UCSD-AML1 (cell line): ENCODE measurements around the gene PCCA.
"Not testable (repeated sequence)": the region's sequence is repeated elsewhere in the genome, so short reads cannot be mapped to it uniquely, and the experiment has no call there.

Source experiments
- DNase-seq: peaks from one replicate; lab custom pipeline; 2025; ENCODE audit not compliant: unreplicated experiment; lab: John Stamatoyannopoulos, UW

Gene PCCA

DNA sequence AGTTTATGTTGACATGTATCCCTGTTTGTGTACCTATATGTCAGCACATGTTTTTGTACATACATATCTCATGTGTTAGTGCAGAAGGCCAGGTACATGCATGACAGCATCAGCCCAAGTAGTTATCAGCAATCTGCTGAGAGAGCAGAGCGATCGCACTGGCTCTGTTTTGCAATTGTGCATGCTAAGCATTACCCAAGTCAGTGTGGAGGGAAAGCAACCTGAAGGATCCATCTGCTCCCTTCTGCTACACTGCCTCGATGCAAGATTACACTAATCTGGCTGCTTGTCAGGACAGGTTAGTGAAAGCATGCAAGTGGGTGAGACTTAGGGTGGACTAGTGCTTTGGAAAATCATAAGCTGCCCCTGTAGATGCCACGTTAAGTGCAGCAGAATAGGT, 211.8 kb downstream of the PCCA start:
- DNase-seq, result no peak

DNA sequence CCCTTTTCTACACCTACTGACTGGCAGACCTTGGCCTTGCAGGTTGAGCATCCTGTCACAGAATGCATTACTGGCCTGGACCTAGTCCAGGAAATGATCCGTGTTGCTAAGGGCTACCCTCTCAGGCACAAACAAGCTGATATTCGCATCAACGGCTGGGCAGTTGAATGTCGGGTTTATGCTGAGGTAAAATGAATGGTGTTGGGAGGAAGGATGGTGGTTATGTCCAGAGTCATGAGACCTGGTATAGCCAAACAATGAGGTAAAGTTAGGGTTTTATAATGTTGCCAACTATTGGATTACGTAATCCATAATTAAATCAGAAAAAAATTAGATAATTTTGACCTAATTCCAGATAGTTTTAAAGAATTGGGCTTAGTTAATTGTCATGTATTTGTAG, 212.5 kb downstream of the PCCA start:
- no peak for DNase-seq

DNA sequence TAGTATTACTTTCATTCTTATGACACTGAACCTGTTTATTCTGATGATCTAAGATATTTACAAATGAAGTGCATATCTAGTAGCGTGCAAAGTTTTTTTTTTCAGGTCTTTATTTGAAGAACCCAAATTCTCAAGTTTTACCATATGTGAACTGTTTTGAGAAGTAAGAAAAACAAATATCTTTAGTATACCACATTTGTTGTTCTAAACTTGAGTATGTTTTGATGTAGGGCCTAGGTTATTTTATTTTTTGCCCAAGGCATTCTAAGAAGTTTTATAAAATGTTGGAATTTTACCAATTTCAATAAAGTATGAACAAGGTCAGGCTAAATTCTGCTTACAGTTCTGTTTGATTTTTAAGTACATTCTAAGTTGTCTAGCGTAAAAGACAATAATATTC, 213.5 kb downstream of the PCCA start:
- DNase-seq, result no peak

DNA sequence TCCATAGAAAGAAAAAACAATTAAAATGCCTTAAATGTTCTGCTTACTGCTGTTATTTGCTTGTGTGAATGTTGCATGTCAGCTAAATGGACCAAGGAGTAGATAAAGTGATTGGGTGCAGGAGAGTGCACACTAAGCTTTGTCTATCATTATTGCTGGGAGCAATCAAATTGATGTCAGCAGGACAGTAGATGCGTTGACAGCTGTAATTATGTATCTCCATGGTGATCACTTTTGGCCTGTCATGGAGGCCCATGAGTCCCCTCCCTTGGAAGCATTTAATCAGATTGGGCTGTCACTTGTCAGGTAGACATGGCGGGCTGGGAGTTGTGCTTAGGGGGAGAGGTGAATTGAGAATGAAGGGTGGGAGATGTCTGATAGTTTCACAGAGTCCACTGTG, 215.3 kb downstream of the PCCA start:
- DNase-seq, result no peak

DNA sequence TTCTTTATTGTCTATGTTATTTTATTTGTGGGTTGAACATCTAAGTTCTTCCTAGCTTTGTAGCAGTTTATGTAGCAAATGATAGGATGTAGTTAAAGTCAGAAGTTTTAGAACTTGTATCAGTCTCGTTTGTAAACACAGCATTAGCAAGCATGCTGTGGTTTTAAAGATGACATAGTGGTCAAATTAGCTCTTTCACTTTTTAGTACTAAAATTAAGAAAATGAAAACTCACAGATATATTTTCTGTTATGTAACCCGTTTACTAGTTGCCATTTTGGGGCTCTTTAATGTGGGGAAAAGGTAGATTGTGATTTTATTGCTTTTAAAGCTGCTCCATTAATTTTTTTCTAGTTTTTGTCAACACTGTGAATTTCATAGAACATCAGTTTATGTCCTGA, 216.5 kb downstream of the PCCA start:
- no peak for DNase-seq

DNA sequence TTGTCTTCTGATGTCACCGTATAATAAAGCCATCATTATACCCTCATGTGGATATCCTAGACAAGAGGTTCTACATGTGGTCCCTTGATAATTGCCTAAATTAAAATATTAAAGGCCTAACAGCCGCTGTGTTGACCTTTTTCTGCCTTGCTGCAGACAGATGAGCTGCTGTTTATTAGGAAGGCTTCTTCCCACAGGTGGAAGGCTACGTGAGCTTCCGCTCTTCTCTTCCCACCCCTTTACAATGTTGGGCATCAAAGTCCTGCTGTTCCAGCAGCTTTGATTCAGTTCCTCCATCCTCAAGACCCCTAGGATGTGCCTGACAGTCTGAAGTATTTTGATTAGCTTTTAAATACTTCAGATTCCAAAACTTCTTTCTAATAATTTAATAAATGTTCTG, 217.1 kb downstream of the PCCA start:
- no peak for DNase-seq

DNA sequence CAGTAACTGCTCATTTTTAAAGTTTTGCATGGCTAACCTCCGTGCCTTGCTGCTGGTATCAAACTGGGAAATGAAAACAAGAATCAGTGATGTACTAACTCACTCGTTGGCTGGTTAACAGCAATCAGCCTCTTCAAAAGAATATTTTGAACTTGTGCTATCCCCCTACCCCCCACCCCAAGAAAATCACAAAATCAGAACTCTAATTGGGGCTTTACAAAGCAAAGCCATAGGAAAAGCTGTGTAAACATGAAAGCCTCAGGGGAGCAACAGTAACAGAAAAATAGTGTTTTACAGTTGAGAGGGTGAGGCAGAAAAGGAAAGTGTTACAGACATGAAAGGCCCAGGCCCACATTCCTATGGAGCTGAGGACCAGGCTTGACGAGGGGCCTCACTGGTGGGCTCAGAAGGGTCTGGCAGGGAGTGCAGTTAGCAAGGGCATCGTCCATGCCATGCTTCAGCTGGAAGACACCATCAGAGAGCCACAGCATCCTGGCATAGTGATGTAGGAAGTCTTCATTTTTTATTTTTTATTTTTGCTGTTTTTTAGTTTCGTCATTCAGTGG, 217.6 kb downstream of the PCCA start:
- no peak for DNase-seq

DNA sequence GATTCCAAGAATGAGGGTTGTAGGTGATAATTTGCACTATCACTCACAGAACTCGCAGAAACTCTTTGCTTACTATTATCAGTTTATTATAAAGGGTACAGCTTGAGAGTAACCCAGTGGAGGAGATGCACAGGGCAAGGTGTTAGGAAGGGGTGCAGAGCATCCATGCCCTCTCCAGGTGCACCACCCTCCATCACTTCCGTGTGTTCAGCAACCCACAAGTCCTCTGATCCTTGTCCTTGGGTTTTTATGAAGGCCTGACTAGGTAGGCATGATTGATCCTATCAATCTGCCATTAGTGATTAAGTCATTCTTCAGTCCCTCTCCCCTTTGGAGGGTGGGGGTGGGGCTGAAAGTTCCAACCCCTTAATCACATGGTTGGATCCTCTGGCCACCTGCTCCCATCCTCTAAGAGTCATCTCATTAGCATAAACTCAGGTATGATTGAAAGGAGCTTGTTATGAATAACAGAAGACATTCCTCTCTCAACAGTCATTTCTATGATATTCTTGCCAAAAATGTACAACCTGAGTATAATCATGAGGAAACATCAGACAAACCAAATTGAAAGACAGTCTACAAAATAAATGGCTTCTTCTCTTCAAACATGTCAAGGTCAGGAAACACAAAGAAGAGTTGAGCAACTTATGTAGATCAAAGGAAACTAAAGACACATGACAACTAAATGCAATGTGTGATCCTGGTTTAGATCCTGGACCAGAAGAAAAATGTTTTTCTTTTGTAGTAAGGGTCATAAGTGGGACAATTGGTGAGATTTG, 225.4 kb downstream of the PCCA start:
- no peak for DNase-seq

DNA sequence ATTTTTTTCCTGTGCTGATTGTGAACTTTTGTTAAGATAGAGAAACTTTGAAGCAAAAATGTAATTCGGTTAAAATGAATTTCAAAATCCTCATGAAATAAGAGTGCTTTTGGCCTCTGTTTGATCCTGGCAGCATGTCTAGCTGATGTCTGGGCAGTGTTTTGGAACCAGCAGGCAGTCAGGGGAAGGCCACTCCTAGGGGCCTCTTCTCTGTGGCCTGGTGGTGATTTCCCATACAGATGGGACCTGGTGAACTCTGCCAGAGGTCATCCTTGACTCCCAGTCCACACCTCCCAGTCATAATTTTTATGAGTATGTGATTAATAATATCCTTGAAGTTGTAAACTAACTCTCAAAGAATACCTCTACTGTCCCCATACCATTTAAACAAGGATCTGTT, 226.6 kb downstream of the PCCA start:
- DNase-seq, result no peak

DNA sequence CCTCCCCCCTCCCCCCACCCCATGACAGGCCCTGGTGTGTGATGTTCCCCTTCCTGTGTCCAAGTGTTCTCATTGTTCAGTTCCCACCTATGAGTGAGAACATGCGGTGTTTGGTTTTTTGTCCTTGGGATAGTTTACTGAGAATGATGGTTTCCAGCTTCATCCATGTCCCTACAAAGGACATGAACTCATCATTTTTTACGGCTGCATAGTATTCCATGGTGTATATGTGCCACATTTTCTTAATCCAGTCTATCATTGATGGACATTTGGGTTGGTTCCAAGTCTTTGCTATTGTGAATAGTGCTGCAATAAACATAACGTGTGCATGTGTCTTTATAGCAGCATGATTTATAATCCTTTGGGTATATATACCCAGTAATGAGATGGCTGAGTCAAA, 229.6 kb downstream of the PCCA start:
- not testable (repeated sequence) for DNase-seq

DNA sequence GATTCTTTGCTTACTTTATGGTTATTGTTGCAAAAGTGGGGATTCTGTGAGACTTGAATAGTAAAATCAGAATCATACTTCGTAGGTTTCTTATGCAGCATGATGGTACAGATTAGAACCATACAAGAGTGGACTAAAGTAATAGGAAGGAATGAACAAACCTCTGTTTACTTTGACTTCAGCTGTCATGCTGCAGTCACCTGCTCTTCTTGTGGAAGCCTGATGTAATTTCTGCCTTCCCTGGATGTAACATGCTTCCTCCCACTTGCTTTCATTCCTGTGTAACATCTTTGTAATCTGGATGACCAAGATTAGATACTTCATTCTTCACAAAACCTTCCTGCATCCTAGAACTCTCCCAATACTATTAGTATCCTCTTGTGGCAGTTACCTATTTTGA, 235.0 kb downstream of the PCCA start:
- no peak for DNase-seq

DNA sequence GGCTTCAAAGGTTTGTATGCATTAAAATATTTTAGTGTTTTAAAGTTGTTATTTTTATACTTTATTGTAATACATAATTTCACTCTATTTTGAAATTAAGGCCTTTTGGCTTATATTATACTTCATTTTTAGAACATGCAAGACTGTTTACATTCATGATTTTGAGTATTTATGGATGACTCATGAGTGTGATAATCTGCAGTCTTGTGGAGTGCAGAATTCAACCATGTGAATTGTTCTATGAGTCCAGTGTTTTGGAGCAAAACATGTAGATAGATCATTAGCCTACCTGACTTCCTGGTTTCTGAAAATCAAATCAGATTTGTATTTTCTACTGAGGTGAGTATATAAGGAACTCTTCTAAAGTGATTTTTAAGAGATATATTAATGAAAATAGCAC, 241.8 kb downstream of the PCCA start:
- DNase-seq, result no peak

DNA sequence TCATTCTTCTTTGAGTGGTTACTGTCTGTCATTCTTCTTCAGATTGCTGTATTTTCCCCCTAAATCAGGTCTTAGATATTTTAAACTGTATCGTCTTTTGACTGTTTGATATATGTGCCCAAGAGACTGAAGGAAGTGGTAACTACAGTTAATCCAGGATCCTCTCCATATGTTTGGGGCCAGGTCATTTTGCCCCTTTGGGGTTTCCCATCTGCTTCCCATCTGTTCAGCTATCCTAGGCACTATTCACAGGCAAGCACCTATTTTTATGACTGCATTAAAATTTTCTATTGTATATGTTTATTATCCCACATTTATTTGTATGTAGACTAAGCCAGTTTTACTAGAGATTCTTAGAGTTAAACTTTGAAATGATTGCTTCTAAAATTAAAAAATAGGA, 244.2 kb downstream of the PCCA start:
- DNase-seq, result no peak

DNA sequence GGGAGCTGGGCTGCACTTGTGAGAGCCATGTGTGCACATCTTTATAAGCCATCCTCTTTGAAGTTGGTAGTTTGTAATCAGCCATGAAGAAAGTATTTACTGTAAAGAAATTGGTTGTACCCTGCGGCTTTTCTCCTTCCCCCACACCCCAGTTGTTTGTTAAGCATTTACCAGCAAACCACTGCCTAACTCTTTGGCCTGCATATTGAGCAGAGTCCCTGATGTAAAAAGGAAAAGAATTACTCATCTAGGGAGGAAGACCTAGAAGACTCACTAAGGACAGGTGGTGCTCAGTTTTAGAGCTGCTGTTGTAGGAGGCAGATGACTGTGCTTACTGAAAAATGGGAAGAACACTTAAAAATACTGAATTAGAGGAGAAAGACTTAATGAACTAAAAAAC, 245.3 kb downstream of the PCCA start:
- no peak for DNase-seq

DNA sequence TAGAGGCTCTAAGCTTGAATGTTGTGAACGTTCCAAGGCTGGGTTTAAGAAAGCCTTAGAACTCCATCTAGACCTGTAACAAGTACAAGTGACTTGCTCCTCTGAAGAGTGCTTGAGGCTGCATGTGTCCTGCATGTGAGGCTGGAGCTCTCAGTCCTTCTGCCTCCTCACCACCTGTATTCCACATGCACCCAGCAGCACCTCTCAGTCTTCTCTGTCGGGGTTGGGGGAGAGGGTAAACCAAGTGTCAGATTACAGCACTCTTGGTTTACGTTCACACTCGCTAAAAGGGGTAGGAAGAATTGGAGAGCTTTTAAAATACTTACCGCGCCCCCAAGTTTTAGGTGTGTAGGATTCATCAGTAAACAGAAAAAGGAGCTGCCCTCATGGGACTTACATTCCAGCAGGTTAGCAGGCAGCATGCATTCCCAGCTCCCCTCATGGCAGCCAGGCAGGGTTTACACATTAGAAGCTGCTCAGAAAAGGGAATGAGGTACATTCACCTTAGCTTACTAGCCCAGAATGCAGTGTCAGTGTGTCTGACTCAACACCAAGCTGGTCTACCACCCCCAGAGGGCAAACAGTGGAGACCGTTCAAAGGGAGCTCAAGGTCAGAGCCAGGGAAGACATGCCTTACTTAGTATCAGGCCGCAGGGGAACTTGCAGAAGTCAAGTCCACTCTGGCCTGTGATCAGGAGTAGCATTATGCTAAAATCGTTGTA, 248.1 kb downstream of the PCCA start:
- no peak for DNase-seq

DNA sequence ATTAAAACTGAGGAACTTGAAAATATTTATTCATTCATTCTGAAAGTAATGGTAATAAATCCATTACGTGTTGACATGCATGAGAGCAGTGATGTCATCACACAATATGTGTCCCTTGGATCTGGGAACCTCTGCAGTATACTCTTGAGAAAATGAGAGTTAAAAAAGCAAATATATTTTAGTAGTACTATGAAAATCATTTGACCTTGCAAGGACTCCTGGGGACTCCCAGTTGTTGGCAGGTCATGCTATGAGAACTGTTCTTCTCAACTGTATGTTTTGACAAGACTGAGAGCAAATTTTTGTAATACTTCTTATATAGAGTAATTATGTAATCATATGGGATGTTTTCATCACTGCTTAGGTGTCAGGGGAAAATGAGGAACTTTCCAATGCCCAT, 249.4 kb downstream of the PCCA start:
- DNase-seq, result no peak

DNA sequence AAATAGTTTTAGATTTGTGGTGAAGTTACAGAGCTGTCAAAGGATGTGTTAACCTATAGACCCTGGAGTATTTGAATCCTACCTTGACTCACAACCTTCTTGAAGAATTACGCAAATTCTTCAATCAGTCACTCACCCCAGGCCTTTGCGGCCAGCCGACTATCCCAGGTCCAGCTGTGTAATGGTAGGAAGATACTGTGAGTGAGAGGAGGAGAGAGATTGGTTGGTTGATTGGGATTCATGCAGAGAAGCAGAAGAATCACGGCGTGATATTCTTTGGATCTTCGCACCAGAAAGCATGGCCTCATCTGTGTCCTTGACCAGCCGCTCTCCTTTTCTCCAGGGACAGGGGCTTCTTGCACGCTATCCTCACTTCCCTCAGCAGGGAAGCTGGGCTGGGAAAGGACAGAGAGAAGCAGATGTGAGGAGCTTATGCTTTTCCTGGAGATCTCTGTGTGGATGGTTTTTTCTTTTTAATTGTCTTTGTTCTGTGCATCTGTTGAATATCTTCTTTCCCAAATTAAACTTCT, 250.6 kb downstream of the PCCA start:
- no peak for DNase-seq

DNA sequence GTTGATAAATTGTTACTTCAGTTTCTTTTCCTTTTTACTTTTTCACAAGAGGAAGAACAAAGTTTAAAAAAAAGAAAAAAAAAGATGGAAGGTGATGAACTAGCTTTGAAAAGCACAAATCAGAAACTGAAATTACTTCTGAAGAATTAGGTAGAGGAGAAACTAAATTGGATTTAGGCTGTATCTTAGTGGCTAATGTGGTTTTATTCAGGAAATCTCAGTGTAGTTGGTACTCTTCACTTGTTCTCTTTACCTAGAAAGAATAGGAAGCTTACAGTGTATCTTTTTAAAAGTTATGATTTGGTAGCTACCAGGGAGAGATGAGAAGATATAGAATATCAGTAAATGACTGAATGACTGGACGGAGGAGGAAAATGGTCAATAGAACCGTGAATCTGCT, 252.0 kb downstream of the PCCA start:
- DNase-seq, result no peak

DNA sequence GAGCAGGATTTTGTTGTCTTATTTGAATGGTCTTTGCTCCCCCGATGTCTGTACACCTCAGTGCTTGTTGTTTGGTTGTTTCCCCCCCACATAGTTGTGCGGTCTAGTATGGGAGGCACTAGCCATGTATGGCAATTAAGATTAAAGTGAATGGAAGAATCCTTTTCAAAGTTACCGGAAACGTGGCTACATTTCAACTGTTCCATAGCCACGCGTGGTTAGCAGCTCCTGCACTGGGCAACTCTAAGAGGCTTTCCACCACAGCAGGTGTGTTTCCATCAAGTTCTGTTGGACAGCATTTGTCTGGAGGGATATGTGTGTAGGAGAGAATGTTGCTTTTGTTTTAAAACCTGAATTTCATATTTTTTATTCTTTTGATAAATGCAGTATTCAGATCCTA, 252.4 kb downstream of the PCCA start:
- DNase-seq, result no peak

DNA sequence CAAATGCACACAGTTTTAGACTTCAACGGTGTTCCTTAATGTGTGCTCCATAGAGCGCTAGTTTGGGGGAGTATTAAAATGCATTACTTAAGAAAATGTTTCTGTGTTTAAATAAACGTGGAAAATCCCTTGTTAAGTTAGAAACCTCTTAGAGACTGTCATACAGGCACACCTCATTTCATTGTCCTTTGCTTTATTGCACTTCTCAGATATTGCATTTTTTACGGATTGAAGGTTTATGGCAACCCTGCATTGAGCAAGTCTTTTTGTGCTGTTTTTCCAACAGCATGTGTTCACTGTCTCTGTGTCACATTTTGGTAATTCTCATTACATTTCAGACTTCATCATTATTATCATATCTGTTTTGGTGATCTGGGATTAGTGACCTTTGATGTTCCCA, 255.7 kb downstream of the PCCA start:
- DNase-seq, result no peak

DNA sequence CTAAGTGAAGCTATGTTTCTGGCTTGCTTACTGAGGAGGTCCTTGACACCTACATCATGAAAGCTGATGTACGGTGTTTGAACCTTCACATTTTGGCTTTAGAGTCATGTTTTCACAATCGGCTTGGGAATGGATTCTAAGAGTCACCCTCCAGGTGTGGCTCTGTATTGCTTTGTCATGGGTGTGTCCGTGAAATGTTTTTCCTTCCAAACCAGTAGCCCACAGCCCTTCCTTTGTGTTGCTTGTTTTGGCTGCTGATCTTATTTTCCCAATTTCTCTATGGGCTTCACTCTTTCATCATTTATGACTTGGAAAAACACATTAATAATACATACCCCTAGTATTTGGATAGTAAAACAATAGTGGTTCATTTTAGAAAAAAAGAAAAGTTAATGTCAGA, 259.1 kb downstream of the PCCA start:
- no peak for DNase-seq

DNA sequence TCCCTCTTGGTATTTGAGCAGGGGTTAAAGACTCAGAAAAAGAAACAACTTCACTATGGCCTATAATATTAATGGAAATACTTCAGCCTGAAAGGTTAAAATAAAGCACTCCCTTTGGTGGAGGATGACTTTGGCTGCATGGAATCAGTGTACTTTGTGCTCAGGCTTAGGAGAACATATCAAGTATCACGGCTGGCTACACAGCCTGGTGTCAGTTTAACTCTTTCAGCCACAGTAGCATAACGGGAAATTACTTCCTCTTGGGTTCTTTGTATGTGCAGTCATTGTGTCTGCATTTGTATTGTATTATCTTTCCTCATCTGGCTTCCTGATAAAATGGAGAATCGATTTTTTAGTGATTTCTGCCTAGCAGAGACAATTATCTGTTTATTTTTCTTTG, 260.7 kb downstream of the PCCA start:
- DNase-seq, result no peak
